ENCODE results near the gene GSTT4.
"Not testable (repeated sequence)": the region's sequence is repeated elsewhere in the genome, so short reads cannot be mapped to it uniquely, and the experiment has no call there.

Gene GSTT4

DNA sequence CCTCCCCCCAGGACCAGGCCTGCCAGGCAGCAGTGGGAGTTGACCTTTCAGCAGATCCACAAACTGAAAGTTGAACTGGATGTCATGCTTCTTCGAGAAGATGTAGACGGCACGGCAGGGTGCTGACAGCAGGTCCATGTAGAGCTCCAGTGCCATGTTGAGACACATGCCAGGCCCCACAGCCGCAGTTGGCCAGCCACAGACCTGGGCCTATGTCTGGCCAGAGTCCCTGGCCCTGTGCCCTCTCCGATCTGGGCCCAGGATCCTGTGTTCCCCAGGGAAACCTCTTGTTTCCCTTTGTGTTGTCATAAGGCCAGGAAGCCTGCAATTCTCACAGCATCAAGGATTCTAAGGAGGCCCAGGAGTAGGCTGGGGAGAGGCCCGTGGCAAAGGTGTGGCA, at the start of gene GSTT4:
Gene GSTT4, minus strand, starts transcription at position 253 of the 400 bp plus-strand sequence. Its CDS starts 97 bp downstream, at position 156.
- no peak for DNase-seq (ENCODE audit: low read depth)

GRCh38 chr22:24054356-24054755, 49.1 kb upstream of the GSTT4 start:
- DNase-seq (ENCODE audit: low read depth) = no peak

- DNase-seq (ENCODE audit: low read depth) = no peak
Measured at GRCh38 chr22:24053481-24054226, 48.4 kb upstream of the GSTT4 start.

GRCh38 chr22:24051568-24051967, 46.3 kb upstream of the GSTT4 start:
- no peak for DNase-seq (ENCODE audit: low read depth)

DNA sequence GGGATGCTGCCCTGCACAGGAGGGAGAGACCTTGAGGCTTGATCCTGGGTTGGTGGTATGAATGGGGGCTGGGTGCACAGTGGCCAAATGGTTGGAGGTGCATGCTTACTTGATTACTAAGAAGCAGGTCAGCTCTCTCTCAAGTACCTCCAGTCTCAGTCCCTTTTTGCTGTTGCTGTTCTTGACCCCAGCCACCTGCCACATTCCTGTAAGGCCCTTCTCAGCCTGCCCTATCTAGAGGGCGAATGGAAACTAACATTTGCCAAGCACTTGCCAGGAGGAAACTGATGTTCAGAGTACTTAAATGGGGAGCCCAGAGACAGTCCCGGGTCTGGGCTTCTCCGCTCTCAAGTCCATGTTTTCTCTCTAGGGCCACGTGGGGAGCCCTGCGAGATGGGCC, 45.8 kb upstream of the GSTT4 start:
- DNase-seq (ENCODE audit: low read depth) = no peak

DNA sequence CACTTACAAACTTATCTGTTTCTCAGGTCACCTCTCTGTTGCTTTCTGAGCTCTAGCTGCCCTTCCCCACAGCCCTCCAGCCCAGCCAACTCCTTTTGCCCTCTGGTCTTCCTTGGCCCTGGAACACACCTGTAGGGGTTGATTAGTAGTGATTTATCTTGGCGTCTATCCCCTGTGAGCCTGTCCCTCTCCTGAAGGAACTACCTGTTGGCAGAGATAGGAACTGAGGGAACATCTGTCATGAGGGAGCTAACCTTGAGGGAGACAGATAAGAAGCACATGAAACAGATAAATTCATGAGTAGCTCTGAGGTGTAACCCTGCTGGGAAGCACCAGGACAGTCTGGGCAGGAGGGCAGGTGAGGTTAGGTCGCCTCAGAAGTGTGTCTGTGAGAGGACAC, 44.7 kb upstream of the GSTT4 start:
- DNase-seq (ENCODE audit: low read depth) = no peak

- no peak for DNase-seq (ENCODE audit: low read depth)
Measured at GRCh38 chr22:24049211-24049610, 44.0 kb upstream of the GSTT4 start.

DNA sequence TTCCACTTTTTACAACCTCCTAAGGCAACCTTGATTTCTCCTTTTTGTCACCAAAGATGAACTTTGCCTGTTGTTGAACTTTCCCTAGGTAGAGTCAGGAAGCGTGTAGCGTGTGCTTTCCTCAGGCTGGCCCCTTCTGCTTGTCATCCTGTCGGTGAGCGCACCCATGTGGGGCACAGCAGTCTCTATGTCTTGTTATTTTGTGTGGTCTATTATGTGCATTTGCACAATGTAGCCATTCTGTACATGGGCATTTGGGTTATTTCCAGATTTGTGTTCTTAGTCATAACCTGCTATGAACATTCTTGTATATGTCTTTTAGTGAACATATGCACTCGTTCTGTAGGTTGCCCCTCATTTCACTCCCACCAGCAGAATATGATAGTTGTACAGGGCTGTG, 40.8 kb upstream of the GSTT4 start:
- DNase-seq (ENCODE audit: low read depth) = no peak

- no peak for DNase-seq (ENCODE audit: low read depth)
Measured at GRCh38 chr22:24043958-24044357, 38.7 kb upstream of the GSTT4 start.

DNA sequence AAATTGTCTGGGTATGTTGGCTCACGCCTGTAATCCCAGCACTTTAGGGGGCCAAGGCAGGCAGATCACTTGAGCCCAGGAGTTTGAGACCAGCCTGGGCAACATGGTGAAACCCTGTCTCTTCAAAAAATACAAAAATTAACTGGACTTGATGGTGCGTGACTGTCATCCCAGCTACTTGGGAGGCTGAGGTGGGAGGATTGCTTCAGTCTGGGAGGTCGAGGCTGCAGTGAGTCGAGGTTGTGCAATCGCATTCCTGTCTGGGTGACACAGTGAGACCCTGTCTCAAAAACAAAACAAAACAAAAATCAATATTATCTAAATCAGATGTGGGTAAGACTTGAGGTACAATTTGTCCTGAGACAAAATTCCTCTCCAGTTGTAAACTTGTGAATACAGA, 38.2 kb upstream of the GSTT4 start:
- DNase-seq (ENCODE audit: low read depth) = not testable (repeated sequence)

DNA sequence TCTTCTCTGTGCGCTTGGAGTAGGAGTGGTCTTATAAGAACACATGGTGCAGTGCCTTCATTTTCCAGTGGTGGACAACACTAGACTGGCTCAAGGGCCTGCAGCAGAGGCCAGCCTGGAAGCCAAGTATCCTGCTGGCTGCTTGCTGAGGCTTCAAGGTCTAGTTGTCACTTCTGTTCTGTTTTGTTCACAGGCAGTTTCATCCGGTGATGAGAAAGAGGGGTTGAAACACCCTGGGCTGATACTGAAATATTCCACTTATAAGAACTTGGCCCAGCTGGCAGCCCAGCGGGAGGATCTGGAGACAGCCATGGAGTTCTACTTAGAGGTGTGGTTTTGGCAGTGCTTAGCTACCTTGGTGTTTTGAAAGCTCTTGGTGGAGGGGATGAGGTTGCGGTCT, 35.7 kb upstream of the GSTT4 start:
- no peak for DNase-seq (ENCODE audit: low read depth)

DNA sequence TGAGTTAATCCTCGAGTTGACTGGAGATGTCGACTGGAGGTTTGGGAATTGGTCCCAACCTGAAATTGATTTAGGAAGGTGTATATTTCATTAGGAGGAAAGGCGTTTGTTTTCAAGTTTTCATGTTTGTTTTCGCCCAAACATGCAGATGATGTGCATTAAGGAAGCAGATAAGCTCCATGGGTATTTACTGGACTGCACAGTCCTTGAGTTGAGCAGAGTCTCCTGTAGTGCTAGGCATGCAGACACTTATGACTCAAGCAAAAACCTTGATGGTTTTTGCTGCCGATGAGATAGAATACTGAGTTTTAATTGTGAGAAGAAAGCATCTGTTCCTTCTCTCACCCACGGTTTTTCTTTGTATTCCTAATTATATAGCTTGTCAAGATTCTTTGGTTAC, 33.8 kb upstream of the GSTT4 start:
- DNase-seq (ENCODE audit: low read depth) = no peak

DNA sequence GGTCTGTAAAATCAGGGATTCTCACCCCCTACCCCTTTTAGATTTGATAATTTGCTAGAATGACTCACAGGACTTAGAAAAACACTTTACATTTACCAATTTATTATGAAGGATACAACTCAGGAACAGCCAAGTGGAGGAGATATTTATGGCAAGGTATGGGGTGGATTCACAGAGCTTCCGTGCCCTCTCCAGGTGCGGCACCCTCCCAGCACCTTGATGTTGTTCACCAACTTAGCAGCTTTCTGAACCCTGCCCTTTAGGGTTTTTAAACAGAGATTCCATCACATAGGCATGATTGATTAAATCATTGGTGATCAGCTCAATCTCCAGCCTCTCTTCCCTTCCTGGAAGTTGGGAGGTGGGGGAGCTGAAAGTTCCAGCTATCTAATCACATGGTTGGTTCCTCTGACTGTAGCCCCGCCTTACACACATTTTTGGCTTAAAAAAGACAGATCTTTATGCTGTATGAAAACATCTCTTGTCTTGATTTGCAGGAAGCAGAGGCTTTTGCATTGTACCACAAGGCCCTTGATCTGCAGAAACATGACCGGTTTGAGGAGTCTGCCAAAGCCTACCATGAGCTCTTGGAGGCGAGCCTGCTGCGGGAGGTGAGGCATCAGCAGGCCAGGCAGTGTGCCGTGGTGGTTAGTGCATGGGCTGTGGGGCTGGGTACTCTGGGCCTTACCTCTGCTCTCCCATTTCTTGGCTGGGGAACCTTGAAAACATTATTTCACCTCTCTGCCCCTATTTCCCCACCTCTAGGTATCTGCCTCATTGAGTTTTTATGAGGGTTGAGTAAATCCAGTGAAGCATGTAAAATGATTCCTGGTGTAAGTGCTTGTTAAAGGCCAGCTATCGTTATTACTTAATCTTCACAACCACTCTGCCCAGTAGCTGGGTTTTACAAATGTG, 32.9 kb upstream of the GSTT4 start:
- no peak for DNase-seq (ENCODE audit: low read depth)

- DNase-seq (ENCODE audit: low read depth) = no peak
Measured at GRCh38 chr22:24035296-24035695, 30.0 kb upstream of the GSTT4 start.

- no peak for DNase-seq (ENCODE audit: low read depth)
Measured at GRCh38 chr22:24033731-24034130, 28.5 kb upstream of the GSTT4 start.

GRCh38 chr22:24030186-24030702, 25.0 kb upstream of the GSTT4 start:
- DNase-seq (ENCODE audit: low read depth) = no peak

- no peak for DNase-seq (ENCODE audit: low read depth)
Measured at GRCh38 chr22:24029304-24029703, 24.1 kb upstream of the GSTT4 start.

- DNase-seq (ENCODE audit: low read depth) = no peak
Measured at GRCh38 chr22:24028533-24028932, 23.3 kb upstream of the GSTT4 start.

- no peak for DNase-seq (ENCODE audit: low read depth)
Measured at GRCh38 chr22:24027991-24028390, 22.7 kb upstream of the GSTT4 start.

GRCh38 chr22:24027389-24027975, 22.2 kb upstream of the GSTT4 start:
- no peak for DNase-seq (ENCODE audit: low read depth)

DNA sequence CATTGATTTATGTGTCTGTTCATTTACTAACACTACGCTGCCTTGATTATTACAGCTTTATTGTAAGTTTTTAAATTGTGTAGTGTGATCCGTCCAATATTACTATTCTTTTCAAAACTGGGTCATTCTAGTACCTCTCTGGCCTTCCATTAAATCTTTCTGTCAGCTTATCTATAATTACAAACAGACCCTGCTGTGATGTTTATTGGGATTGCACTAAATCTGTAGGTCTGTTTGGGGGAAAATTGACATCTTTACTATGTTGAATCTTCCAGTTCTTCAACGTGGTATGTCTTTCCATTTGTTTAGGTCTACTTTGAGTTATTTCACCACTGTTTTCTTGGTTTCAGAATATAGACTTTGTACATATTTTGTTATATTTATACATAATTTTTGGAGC, 21.5 kb upstream of the GSTT4 start:
- no peak for DNase-seq (ENCODE audit: low read depth)

- DNase-seq (ENCODE audit: low read depth) = no peak
Measured at GRCh38 chr22:24026056-24026455, 20.8 kb upstream of the GSTT4 start.

- DNase-seq (ENCODE audit: low read depth) = no peak
Measured at GRCh38 chr22:24025475-24025874, 20.2 kb upstream of the GSTT4 start.
